ENCODE measurements around the gene BRD7.

DNA sequence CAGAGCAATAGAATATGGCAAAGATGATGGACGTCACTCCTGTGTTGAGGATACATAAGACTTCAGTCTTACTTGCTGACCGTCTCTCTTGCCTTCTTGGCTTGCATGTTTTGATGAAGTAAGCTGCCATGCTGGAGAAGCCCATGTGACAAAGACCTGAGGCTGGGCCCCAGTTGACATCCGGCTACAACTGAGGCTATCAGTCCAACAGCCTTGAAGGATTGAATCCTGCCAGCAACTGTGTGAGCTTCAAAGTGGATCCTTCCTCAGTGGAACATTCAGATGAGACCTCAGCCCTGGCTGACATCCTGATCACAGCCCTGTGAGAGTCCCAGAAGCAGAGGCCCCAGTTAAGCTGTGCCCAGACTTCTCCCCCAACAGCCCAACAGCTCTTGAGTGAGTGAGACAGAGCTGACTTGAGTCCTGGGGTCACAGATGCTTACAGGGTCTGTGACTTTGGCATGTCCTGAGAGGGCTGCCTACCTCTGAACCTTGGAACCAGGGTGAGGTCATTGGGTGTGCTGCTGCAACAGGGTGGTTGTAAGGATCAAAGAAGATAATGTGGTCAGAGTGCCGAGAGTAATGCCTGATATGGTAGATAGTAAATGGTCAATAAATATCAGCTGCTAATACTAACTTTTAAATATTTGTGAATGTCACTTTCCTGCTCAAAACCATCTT, 2.4 kb upstream of the BRD7 start:
- TF ChIP-seq POLR2AphosphoS5 (IDR thresholded peaks at IDR 0.05; ENCODE audit: borderline replicate concordance, low read depth, low read length) (no peak), EZH2 (IDR thresholded peaks at IDR 0.05) (no peak)
